Activated T-helper 2 cell treated with anti-CD3 and anti-CD28 coated beads, Interferon-gamma antibody, Interleukin-2, Interleukin-4, amounts not matched to agents 10 μg/mL and 5 μg/mL and 100 μg/mL, durations not matched to agents 14 hours and 24 hours and 36 hours (primary cell): ENCODE results near the gene HSDL2. TPM values are rescaled to one million over a fixed set of nuclear protein-coding genes. Genes with fewer than 3 reads are reported as not detected.

Source experiments
- DNase-seq: peaks from one replicate; pipeline ENCODE4 v3.0.0; 2021; ENCODE audit warnings: low spot score
- H3K27ac Mint-ChIP-seq: one replicate; pipeline ENCODE4 v1.8.0; 2021; ENCODE audit warnings: mixed read lengths
- H3K27me3 Mint-ChIP-seq: one replicate; pipeline ENCODE4 v1.8.0; 2021; ENCODE audit warnings: low read depth, mixed read lengths
- H3K36me3 Mint-ChIP-seq: one replicate; pipeline ENCODE4 v1.8.0; 2021; ENCODE audit warnings: low read depth, mixed read lengths
- H3K4me1 Mint-ChIP-seq: one replicate; pipeline ENCODE4 v1.8.0; 2021; ENCODE audit warnings: low read depth, mixed read lengths
- H3K4me3 Mint-ChIP-seq: one replicate; pipeline ENCODE4 v1.8.0; 2021; ENCODE audit warnings: low read depth, mild to moderate bottlenecking, moderate library complexity, mixed read lengths
- H3K9me3 Mint-ChIP-seq: one replicate; pipeline ENCODE4 v1.8.0; 2021; ENCODE audit warnings: mixed read lengths
- intact Hi-C: fragments of 100-400 bp; cut with micrococcal nuclease; formaldehyde crosslinking; loops from one replicate; pipeline ENCODE4 v1.15.1; 2023
- total RNA-seq: library from RNA; stranded (reverse); gene quantifications from 2 replicates; pipeline ENCODE4 v1.2.3, GENCODE V29; 2022

The HSDL2 gene
- total RNA-seq = 20.4 and 21.8 TPM in 2 replicates

- Mint-ChIP-seq H3K36me3 (peaks cover 7% of the 10 kb centered on the region), H3K4me3 (peak within 1 kb of the TSS; percentile 99), H3K9me3 (no peaks in the 10 kb centered on the region), H3K27me3 (no peaks in the 10 kb centered on the region), H3K27ac (peak within 1 kb of the TSS; percentile 100), H3K4me1 (peaks cover 55% of the 10 kb centered on the region)
- intact Hi-C loops = loop anchor here (2.0 kb wide), 1 partner anchor 107 kb away; the partner anchor contains the start of gene KIAA1958
- DNase-seq = no peak
Measured at GRCh38 chr9:112380102-112380824, at the start of gene HSDL2. TSS of gene HSDL2 (plus strand) at chr9:112380108. CDS start at chr9:112380164, 56 bp downstream.

GRCh38 chr9:112331674-112331952, 48.3 kb upstream of the HSDL2 start:
- peak overlapping the region; percentile 95 for H3K27ac Mint-ChIP-seq
- no peaks in the 10 kb centered on the region for H3K9me3 Mint-ChIP-seq
- H3K4me3 Mint-ChIP-seq = peak overlapping the region; percentile 97
- DNase-seq = no peak
- intact Hi-C loops = loop anchor here (2.0 kb wide), 2 partner anchors 31 to 79 kb away; no protein-coding TSS in a partner anchor
- no peaks in the 10 kb centered on the region for H3K27me3 Mint-ChIP-seq
- H3K36me3 Mint-ChIP-seq = peaks cover 13% of the 10 kb centered on the region
- H3K4me1 Mint-ChIP-seq = peaks cover 42% of the 10 kb centered on the region

GRCh38 chr9:112332214-112332613, 47.7 kb upstream of the HSDL2 start:
- intact Hi-C loops = loop anchor here (2.0 kb wide), 2 partner anchors 113 to 151 kb away; no protein-coding TSS in a partner anchor
- no peak for DNase-seq
- Mint-ChIP-seq H3K9me3 (no peaks in the 10 kb centered on the region), H3K36me3 (peaks cover 11% of the 10 kb centered on the region), H3K4me1 (peaks cover 41% of the 10 kb centered on the region), H3K27ac (peak overlapping the region; percentile 95), H3K4me3 (peak overlapping the region; percentile 97), H3K27me3 (no peaks in the 10 kb centered on the region)

- Mint-ChIP-seq H3K4me3 (peak overlapping the region; percentile 97), H3K9me3 (no peaks in the 10 kb centered on the region), H3K27me3 (no peaks in the 10 kb centered on the region), H3K27ac (peak overlapping the region; percentile 95), H3K4me1 (peaks cover 40% of the 10 kb centered on the region), H3K36me3 (peaks cover 10% of the 10 kb centered on the region)
- no peak for DNase-seq
- intact Hi-C loops = loop anchor here (2.0 kb wide), 2 partner anchors 114 to 152 kb away; no protein-coding TSS in a partner anchor
Measured at GRCh38 chr9:112332674-112332976, 47.3 kb upstream of the HSDL2 start.

GRCh38 chr9:112332977-112333638, 46.8 kb upstream of the HSDL2 start, which contains the start of gene PTBP3:
TSS of gene PTBP3 (minus strand) at chr9:112333619. CDS start at chr9:112297865, 35,754 bp downstream.
- H3K9me3 Mint-ChIP-seq = no peaks in the 10 kb centered on the region
- peak; percentile 78 for DNase-seq
- H3K27me3 Mint-ChIP-seq = no peaks in the 10 kb centered on the region
- peaks cover 8% of the 10 kb centered on the region for H3K36me3 Mint-ChIP-seq
- H3K4me3 Mint-ChIP-seq = peak within 1 kb of the TSS; percentile 97
- intact Hi-C loops = loop anchor here (1.0 to 2.0 kb wide), 3 partner anchors 114 to 435 kb away; no protein-coding TSS in a partner anchor
- peak within 1 kb of the TSS; percentile 95 for H3K27ac Mint-ChIP-seq
- H3K4me1 Mint-ChIP-seq = peaks cover 35% of the 10 kb centered on the region

- Mint-ChIP-seq H3K4me3 (peak overlapping the region; percentile 84), H3K27ac (peak overlapping the region; percentile 94), H3K9me3 (no peaks in the 10 kb centered on the region), H3K4me1 (peaks cover 33% of the 10 kb centered on the region), H3K27me3 (no peaks in the 10 kb centered on the region), H3K36me3 (peaks cover under 1% of the 10 kb centered on the region)
- DNase-seq = peak; percentile 87
- intact Hi-C loops = loop anchor here (1.0 to 2.0 kb wide), 9 partner anchors 15 to 436 kb away; no protein-coding TSS in a partner anchor
Measured at GRCh38 chr9:112333639-112334431, 46.1 kb upstream of the HSDL2 start.

- Mint-ChIP-seq H3K27me3 (no peaks in the 10 kb centered on the region), H3K9me3 (no peaks in the 10 kb centered on the region), H3K4me3 (peak overlapping the region; percentile 84), H3K36me3 (no peaks in the 10 kb centered on the region), H3K4me1 (peaks cover 33% of the 10 kb centered on the region), H3K27ac (peak overlapping the region; percentile 94)
- intact Hi-C loops = loop anchor here (1.0 to 2.0 kb wide), 6 partner anchors 14 to 237 kb away; no protein-coding TSS in a partner anchor
- DNase-seq = peak; percentile 42
Measured at GRCh38 chr9:112334432-112334841, 45.5 kb upstream of the HSDL2 start.

GRCh38 chr9:112337547-112337946, 42.4 kb upstream of the HSDL2 start:
- DNase-seq = no peak
- no peaks in the 10 kb centered on the region for H3K36me3 Mint-ChIP-seq

GRCh38 chr9:112338561-112338960, 41.3 kb upstream of the HSDL2 start:
- H3K9me3 Mint-ChIP-seq = no peaks in the 10 kb centered on the region
- DNase-seq = no peak
- no peaks in the 10 kb centered on the region for H3K27me3 Mint-ChIP-seq
- H3K36me3 Mint-ChIP-seq = no peaks in the 10 kb centered on the region
- H3K4me1 Mint-ChIP-seq = peaks cover 7% of the 10 kb centered on the region
- H3K4me3 Mint-ChIP-seq = no peak overlapping the region
- intact Hi-C loops = no loop called here
- no peak overlapping the region for H3K27ac Mint-ChIP-seq

More at GRCh38 chr9:112337547-112337946, 42.4 kb upstream of the HSDL2 start:
- H3K27me3 Mint-ChIP-seq = no peaks in the 10 kb centered on the region
- H3K4me1 Mint-ChIP-seq = peaks cover 7% of the 10 kb centered on the region
- no peak overlapping the region for H3K4me3 Mint-ChIP-seq
- no peaks in the 10 kb centered on the region for H3K9me3 Mint-ChIP-seq
- no peak overlapping the region for H3K27ac Mint-ChIP-seq
- intact Hi-C loops = no loop called here

GRCh38 chr9:112339886-112340285, 40.0 kb upstream of the HSDL2 start:
- H3K4me3 Mint-ChIP-seq = no peak overlapping the region
- no peak overlapping the region for H3K27ac Mint-ChIP-seq
- intact Hi-C loops = no loop called here
- no peaks in the 10 kb centered on the region for H3K27me3 Mint-ChIP-seq
- H3K36me3 Mint-ChIP-seq = no peaks in the 10 kb centered on the region
- no peak for DNase-seq
- H3K4me1 Mint-ChIP-seq = peaks cover 3% of the 10 kb centered on the region
- no peaks in the 10 kb centered on the region for H3K9me3 Mint-ChIP-seq

- H3K9me3 Mint-ChIP-seq = no peaks in the 10 kb centered on the region
- H3K27me3 Mint-ChIP-seq = no peaks in the 10 kb centered on the region
Measured at GRCh38 chr9:112341730-112342129, 38.2 kb upstream of the HSDL2 start.

GRCh38 chr9:112348257-112349007, 31.5 kb upstream of the HSDL2 start:
- DNase-seq = peak; percentile 70
- H3K4me3 Mint-ChIP-seq = peak overlapping the region; percentile 69
- peaks cover 14% of the 10 kb centered on the region for H3K4me1 Mint-ChIP-seq
- H3K27ac Mint-ChIP-seq = peak overlapping the region; percentile 83
- no peaks in the 10 kb centered on the region for H3K36me3 Mint-ChIP-seq
- peaks cover 3% of the 10 kb centered on the region for H3K9me3 Mint-ChIP-seq
- H3K27me3 Mint-ChIP-seq = peaks cover 2% of the 10 kb centered on the region
- intact Hi-C loops = loop anchor here (2.0 kb wide), 1 partner anchor 14 kb away; no protein-coding TSS in a partner anchor

More at GRCh38 chr9:112341730-112342129, 38.2 kb upstream of the HSDL2 start:
- no peaks in the 10 kb centered on the region for H3K36me3 Mint-ChIP-seq
- H3K27ac Mint-ChIP-seq = no peak overlapping the region
- no peak for DNase-seq
- intact Hi-C loops = no loop called here
- H3K4me1 Mint-ChIP-seq = peaks cover 3% of the 10 kb centered on the region
- no peak overlapping the region for H3K4me3 Mint-ChIP-seq
